A549 (cell line): ENCODE measurements around the gene DSG1. TPM values are rescaled to one million over a fixed set of nuclear protein-coding genes. Genes with fewer than 3 reads are reported as not detected.

Experiments used
- ATAC-seq, 2 experiments: fragments of 200-7000 bp in 1 of 2; fragments of >200 bp in 1 of 2; cut with Nextera tagmentation in 1 of 2; cut with Tn5 transposase in 1 of 2; 3 replicates each; pipeline versions ENCODE4 v1.8.0 to v1.9.1; 2018 to 2020; ENCODE audit warnings: mild to moderate bottlenecking in 1 of 2, moderate library complexity in 1 of 2
- CTCF ChIA-PET: fragments of 300-600 bp; sonication (Branson Sonifier 250); formaldehyde crosslinking; extraction: SDS; loops from one replicate; lab custom pipeline; 2021; ENCODE audit warnings: antibody characterized with exemption, inconsistent platforms; lab: Yijun Ruan, JAX
- POLR2A ChIA-PET: fragments of 350-600 bp; formaldehyde crosslinking; extraction: SDS; loops from one replicate; lab custom pipeline; 2021; ENCODE audit warnings: antibody characterized with exemption, inconsistent platforms; lab: Yijun Ruan, JAX
- DNase-seq, 2 experiments: peaks; one replicate each; pipeline versions ENCODE4 v3.0.0 to v3.0.0-alpha.2; 2011 to 2016; ENCODE audit warnings: low read depth in 1 of 2, low spot score in 1 of 2
- FAIRE-seq: peaks from 2 replicates; lab custom pipeline; 2011; peaks lifted over from hg19 to GRCh38; lab: Jason Lieb, UNC
- H3K27ac ChIP-seq, 2 experiments: fragments of >200 bp; sonication (Bioruptor Twin); formaldehyde crosslinking; 3 replicates each; pipeline ENCODE4 v1.5.1; 2016 to 2017
- H3K4me1 ChIP-seq: fragments of >200 bp; sonication (Bioruptor Twin); formaldehyde crosslinking; 3 replicates; pipeline ENCODE4 v1.6.1; 2016
- H3K4me2 ChIP-seq: fragments of >200 bp; sonication (Bioruptor Twin); formaldehyde crosslinking; 3 replicates; pipeline ENCODE4 v1.6.1; 2016
- H3K4me3 ChIP-seq: fragments of >200 bp; sonication (Bioruptor Twin); formaldehyde crosslinking; 3 replicates; pipeline ENCODE4 v1.5.1; 2016
- H3K9me3 ChIP-seq: fragments of >200 bp; sonication (Bioruptor Twin); formaldehyde crosslinking; 3 replicates; pipeline ENCODE4 v1.6.1; 2016
- ATOH8 ChIP-seq: fragments of 250-450 bp; sonication (Bioruptor Pico); IDR thresholded peaks from 2 replicates; pipeline ENCODE4 v1.5.0; 2020; ENCODE audit warnings: low read depth, mild to moderate bottlenecking, moderate library complexity
- CHD2 ChIP-seq: fragments of 150-350 bp; IDR thresholded peaks from 2 replicates; pipeline ENCODE4 v1.6.1; 2014; ENCODE audit warnings: low read length; ENCODE audit not compliant: partially characterized antibody
- CHD4 ChIP-seq: fragments of 200-600 bp; sonication (generic); IDR thresholded peaks from 2 replicates; pipeline ENCODE4 v1.6.1; 2016; ENCODE audit warnings: antibody characterized with exemption, mild to moderate bottlenecking, borderline replicate concordance
- CTCF ChIP-seq: fragments of >200 bp; sonication (Bioruptor Twin); formaldehyde crosslinking; IDR thresholded peaks from 3 replicates; pipeline ENCODE4 v1.5.1; 2016
- EHMT2 ChIP-seq: fragments of 200-600 bp; sonication (generic); IDR thresholded peaks from 2 replicates; pipeline ENCODE4 v1.6.1; 2016; ENCODE audit warnings: antibody characterized with exemption, low read depth, mild to moderate bottlenecking, moderate library complexity
- EP300 ChIP-seq, 2 experiments: fragments of >200 bp; sonication (Bioruptor Twin); formaldehyde crosslinking; IDR thresholded peaks; 2 replicates in 1 of 2; 3 replicates in 1 of 2; pipeline ENCODE4 v1.6.1; 2016 to 2017
- FOSB ChIP-seq: fragments of 250-450 bp; sonication (Bioruptor Pico); IDR thresholded peaks from 2 replicates; pipeline ENCODE4 v1.5.0; 2020; ENCODE audit warnings: mild to moderate bottlenecking, moderate library complexity
- JUN ChIP-seq, 2 experiments: fragments of >200 bp; sonication (Bioruptor Twin); formaldehyde crosslinking; IDR thresholded peaks; 2 replicates in 1 of 2; 3 replicates in 1 of 2; pipeline ENCODE4 v1.6.1; 2016 to 2017
- JUNB ChIP-seq: fragments of >200 bp; sonication (Bioruptor Twin); formaldehyde crosslinking; IDR thresholded peaks from 2 replicates; pipeline ENCODE4 v1.6.1; 2016
- KDM5A ChIP-seq: fragments of 200-600 bp; sonication (generic); IDR thresholded peaks from 2 replicates; pipeline ENCODE4 v1.6.1; 2016; ENCODE audit warnings: antibody characterized with exemption, mild to moderate bottlenecking
- MAFK ChIP-seq: fragments of 450-650 bp; IDR thresholded peaks from 2 replicates; pipeline ENCODE4 v1.6.1; 2014; ENCODE audit not compliant: partially characterized antibody
- NFE2L2 ChIP-seq: fragments of 150-350 bp; conservative IDR thresholded peaks from 2 replicates; pipeline ENCODE4 v1.6.1; 2014; ENCODE audit warnings: low read length
- NPAS2 ChIP-seq: fragments of 250-450 bp; sonication (Bioruptor Pico); IDR thresholded peaks from 2 replicates; pipeline ENCODE4 v1.8.0; 2022; ENCODE audit warnings: mild to moderate bottlenecking, moderate library complexity, borderline replicate concordance
- NR3C1 ChIP-seq: fragments of >200 bp; sonication (Bioruptor Twin); formaldehyde crosslinking; IDR thresholded peaks from 3 replicates; pipeline ENCODE4 v1.6.1; 2017
- REST ChIP-seq: fragments of 200-600 bp; sonication (generic); IDR thresholded peaks from 2 replicates; pipeline ENCODE4 v1.6.1; 2016; ENCODE audit warnings: antibody characterized with exemption, mild to moderate bottlenecking, moderate library complexity
- RFX5 ChIP-seq: fragments of 450-650 bp; IDR thresholded peaks from 2 replicates; pipeline ENCODE4 v1.7.1; 2014; ENCODE audit warnings: antibody characterized with exemption, mild to moderate bottlenecking, moderate library complexity
- SMC3 ChIP-seq: fragments of >200 bp; sonication (Bioruptor Twin); formaldehyde crosslinking; IDR thresholded peaks from 3 replicates; pipeline ENCODE4 v1.6.1; 2018; ENCODE audit warnings: inconsistent platforms
- TP53 ChIP-seq: fragments of 250-450 bp; sonication (Bioruptor Pico); IDR thresholded peaks from 2 replicates; pipeline ENCODE4 v1.5.0; 2021; ENCODE audit warnings: mild to moderate bottlenecking, moderate library complexity
- ZNF302 ChIP-seq: fragments of 250-450 bp; sonication (Bioruptor Pico); IDR thresholded peaks from 2 replicates; pipeline ENCODE4 v1.9.0; 2021; ENCODE audit warnings: inconsistent platforms, mild to moderate bottlenecking, moderate library complexity
- WGBS: methylation state at CpG from one replicate; pipeline ENCODE4 v1.1.6; 2017; ENCODE audit errors: missing lambda C conversion rate; 5-methylcytosine and 5-hydroxymethylcytosine counted together
- polyA plus RNA-seq, 4 experiments: library from polyadenylated mRNA; depleted of rRNA in 3 of 4; stranded (reverse); fragments of >200 nt; fragmentation: RNase III in 1 of 4; extraction: RNeasy Plus Mini Kit Qiagen cat#74134 plus additional on column Dnase treatment in 1 of 4; gene quantifications; 2 replicates in 3 of 4; 3 replicates in 1 of 4; pipeline ENCODE4 v1.2.3, GENCODE V29; 2011 to 2017
- TF ChIP-seq, protein P1 (sequence below): fragments of 150-350 bp; IDR thresholded peaks from 2 replicates; pipeline ENCODE4 v1.6.1; 2014; ENCODE audit warnings: low read depth, mild to moderate bottlenecking, low read length

Gene DSG1
- polyA plus RNA-seq, 2 of the 4 experiments (the other 2 are of a cell fraction): not detected

DNA sequence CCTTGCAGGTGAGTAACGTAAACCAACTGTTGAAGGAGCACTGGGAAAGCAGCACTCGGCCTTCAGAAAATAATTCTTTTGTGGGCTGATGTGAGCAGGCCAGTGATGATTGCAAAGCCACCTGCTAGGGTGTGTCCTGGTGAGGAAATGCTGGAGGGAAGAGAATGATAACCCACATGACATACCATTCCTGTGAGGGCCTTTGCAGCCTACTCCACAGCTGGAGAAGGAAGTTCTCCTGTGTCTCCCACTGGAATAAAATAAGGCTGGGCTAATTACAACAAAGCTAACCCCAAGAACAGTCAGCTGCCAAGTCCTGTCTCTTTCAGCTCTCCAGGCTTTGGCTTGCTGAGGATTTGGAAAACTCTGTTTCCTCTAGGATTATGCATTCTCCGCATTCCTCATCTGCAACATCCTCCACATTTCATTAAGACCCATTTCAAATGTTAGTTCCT, 16.7 kb upstream of the DSG1 start:
- DNase-seq: peak in 1 of 2 experiments; percentile 10
- ChIA-PET POLR2A (no interaction called here), CTCF (no interaction called here)
- Histone ChIP-seq H3K9me3 (no peaks in the 10 kb centered on the region), H3K27ac (no peak overlapping the region), H3K4me3 (no peak overlapping the region), H3K4me1 (peaks cover 3% of the 10 kb centered on the region; the same call in 1 of the 3 replicates), H3K4me2 (no peak overlapping the region)
- TF ChIP-seq TP53 (CRISPR knock-in tag) (no peak), CHD4 (no peak), FOSB (CRISPR knock-in tag) (no peak), JUN (IDR thresholded peaks at IDR 0.05) (no peak), KDM5A (no peak), CHD2 (no peak), NR3C1 (no peak), MAFK (no peak), ATOH8 (no peak), REST (no peak), RFX5 (no peak), EHMT2 (no peak), SMC3 (no peak), NFE2L2 (no peak), EP300 (IDR thresholded peaks at IDR 0.05) (no peak), ZNF302 (CRISPR knock-in tag) (no peak), JUNB (no peak), NPAS2 (CRISPR knock-in tag) (no peak), CTCF (no peak)
- TF ChIP-seq, protein P1, sequence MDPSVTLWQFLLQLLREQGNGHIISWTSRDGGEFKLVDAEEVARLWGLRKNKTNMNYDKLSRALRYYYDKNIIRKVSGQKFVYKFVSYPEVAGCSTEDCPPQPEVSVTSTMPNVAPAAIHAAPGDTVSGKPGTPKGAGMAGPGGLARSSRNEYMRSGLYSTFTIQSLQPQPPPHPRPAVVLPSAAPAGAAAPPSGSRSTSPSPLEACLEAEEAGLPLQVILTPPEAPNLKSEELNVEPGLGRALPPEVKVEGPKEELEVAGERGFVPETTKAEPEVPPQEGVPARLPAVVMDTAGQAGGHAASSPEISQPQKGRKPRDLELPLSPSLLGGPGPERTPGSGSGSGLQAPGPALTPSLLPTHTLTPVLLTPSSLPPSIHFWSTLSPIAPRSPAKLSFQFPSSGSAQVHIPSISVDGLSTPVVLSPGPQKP: no peak
- WGBS: 82% methylated on average over 3 of the region's 3 CpGs
- ATAC-seq: no peak
- FAIRE-seq: no peak

GRCh38 chr18:31302991-31303390, 15.0 kb upstream of the DSG1 start:
- Histone ChIP-seq H3K4me1 (peaks cover 3% of the 10 kb centered on the region; the same call in 1 of the 3 replicates), H3K27ac (no peak overlapping the region), H3K4me3 (no peak overlapping the region), H3K9me3 (no peaks in the 10 kb centered on the region), H3K4me2 (no peak overlapping the region)
- no peak for ATAC-seq
- POLR2A ChIA-PET: no interaction called here
- FAIRE-seq: no peak
- peak in 1 of 2 experiments; percentile 2 for DNase-seq
- no peak for TF ChIP-seq JUN (IDR thresholded peaks at IDR 0.05)
- TF ChIP-seq MAFK: peak; percentile 25
- CTCF ChIA-PET: no interaction called here
